Muscle of leg (tissue), 11 donors: ENCODE results near the gene RREB1. TPM values are rescaled to one million over a fixed set of nuclear protein-coding genes. Genes with fewer than 3 reads are reported as not detected.

ENCODE experiments used
- DNase-seq: peaks from one replicate; pipeline ENCODE4 v3.0.0; 2013
- H3K27ac ChIP-seq: one replicate; pipeline ENCODE4 v1.5.1; 2013; ENCODE audit warnings: mild to moderate bottlenecking, low read length, control low read depth
- H3K27me3 ChIP-seq: one replicate; pipeline ENCODE4 v1.6.1; 2013; ENCODE audit warnings: low read length; ENCODE audit not compliant: control insufficient read depth, insufficient read depth
- H3K36me3 ChIP-seq: one replicate; pipeline ENCODE4 v1.6.1; 2013; ENCODE audit warnings: low read length; ENCODE audit not compliant: control insufficient read depth, insufficient read depth
- H3K4me1 ChIP-seq: one replicate; pipeline ENCODE4 v1.6.1; 2013; ENCODE audit warnings: low read length; ENCODE audit not compliant: control insufficient read depth, insufficient read depth
- H3K4me3 ChIP-seq: one replicate; pipeline ENCODE4 v1.5.1; 2013; ENCODE audit warnings: low read length, control low read depth
- H3K9me3 ChIP-seq: replicated peaks from 2 replicates; pipeline ENCODE4 v1.6.1; 2013; ENCODE audit warnings: low read depth, low read length; ENCODE audit not compliant: control insufficient read depth
- WGBS: methylation state at CpG from one replicate; pipeline ENCODE4 v1.1.5; 2013; ENCODE audit warnings: missing lambda C conversion rate; ENCODE audit not compliant: insufficient coverage; 5-methylcytosine and 5-hydroxymethylcytosine counted together
- polyA plus RNA-seq, 8 donors: library from polyadenylated mRNA; unstranded; fragments of 120-200 nt; gene quantifications; one replicate each; pipeline versions ENCODE4 v1.2.1 to v1.2.3, GENCODE V29; 2013; ENCODE audit warnings: inconsistent platforms in 1 of 8, low replicate concordance in 1 of 8; ENCODE audit not compliant: insufficient read length in 8 of 8, insufficient read depth in 1 of 8
- total RNA-seq: library from RNA; stranded (reverse); fragments of 120-200 nt; gene quantifications from one replicate; pipeline ENCODE4 v1.2.4, GENCODE V29; 2013

The RREB1 gene
- total and polyA plus RNA-seq, 9 donors: 12.2 to 21.4 (median 19.0) TPM

GRCh38 chr6:7163661-7164071, 55.9 kb downstream of the RREB1 start:
- peaks cover 2% of the 10 kb centered on the region for H3K36me3 ChIP-seq
- no peak overlapping the region for H3K27ac ChIP-seq
- peaks cover 36% of the 10 kb centered on the region for H3K4me1 ChIP-seq
- WGBS: 80% methylated on average over 8 of the region's 12 CpGs
- H3K27me3 ChIP-seq: no peaks in the 10 kb centered on the region
- no peak for DNase-seq
- H3K9me3 ChIP-seq: no peaks in the 10 kb centered on the region
- H3K4me3 ChIP-seq: no peak overlapping the region

DNA sequence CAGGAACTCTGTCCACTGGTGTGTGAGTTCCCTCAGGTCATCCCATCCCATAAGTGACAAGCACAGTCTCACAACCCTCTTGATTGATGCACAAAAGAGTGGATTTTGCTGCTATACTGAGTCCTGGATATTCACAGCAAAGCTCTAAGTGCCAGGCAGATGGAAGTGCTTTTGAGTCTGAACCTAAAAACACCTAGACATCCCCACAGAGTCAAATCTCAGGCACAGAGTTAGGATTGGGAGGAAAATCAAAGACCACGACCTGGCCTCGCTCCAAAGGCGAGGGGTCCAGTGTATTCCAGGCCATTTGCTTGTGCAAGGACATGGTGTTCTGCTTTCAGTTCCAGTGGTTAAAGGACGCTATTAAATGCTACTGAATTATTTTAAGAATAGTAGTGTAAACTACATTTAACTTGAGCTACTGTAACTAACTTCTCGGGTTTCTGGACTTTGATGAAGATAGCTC, 56.8 kb downstream of the RREB1 start:
- Histone ChIP-seq H3K36me3 (peaks cover 2% of the 10 kb centered on the region), H3K4me1 (peaks cover 44% of the 10 kb centered on the region), H3K27ac (peak overlapping the region; percentile 53), H3K27me3 (no peaks in the 10 kb centered on the region), H3K9me3 (no peaks in the 10 kb centered on the region), H3K4me3 (no peak overlapping the region)
- WGBS: no CpG with 5 or more reads among the region's 5 CpGs
- no peak for DNase-seq

DNA sequence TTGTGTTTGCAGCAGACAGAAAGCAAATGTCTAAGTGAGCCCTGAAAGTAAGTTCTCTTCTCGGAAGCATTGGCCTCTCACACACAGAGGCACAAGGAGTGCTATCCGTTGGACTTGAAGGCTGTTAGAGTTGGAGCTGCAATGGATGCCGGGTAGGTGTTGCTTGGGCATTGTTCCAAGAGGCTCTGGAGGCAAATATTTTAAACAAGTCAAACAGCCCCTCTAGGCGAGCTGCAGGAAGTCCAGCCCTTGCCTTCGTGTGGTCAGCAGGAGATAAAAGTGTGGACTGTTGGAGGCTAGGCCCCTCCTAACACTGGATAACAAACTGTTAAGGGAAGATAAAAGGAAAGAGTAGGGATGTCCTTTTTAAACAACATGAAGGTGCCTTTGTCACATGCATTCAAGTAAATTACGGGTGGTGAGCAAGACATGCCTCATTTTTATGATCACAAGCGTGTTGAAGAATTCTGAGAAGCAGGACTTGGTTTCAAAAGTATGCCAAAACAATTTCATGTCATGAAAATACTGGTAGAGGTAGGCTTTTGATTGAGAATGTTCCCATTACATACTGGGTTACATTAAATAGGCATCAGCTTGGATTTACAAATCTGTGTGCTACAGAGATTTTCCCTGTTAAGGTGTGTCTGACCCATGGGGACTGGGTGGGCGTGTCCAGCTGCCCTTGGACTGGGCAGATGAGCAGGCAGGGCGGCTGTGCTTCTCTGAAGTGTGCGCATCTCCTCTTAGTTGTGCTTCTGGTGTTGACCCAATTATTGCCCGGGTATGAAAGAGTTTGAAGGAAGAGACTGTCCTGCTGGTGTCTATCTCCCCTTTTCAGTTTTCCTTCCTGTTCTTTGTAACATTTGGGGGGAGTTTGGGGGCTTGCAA, 57.5 kb downstream of the RREB1 start:
- DNase-seq: peak; percentile 45
- 67% methylated on average over 3 of the region's 11 CpGs for WGBS

DNA sequence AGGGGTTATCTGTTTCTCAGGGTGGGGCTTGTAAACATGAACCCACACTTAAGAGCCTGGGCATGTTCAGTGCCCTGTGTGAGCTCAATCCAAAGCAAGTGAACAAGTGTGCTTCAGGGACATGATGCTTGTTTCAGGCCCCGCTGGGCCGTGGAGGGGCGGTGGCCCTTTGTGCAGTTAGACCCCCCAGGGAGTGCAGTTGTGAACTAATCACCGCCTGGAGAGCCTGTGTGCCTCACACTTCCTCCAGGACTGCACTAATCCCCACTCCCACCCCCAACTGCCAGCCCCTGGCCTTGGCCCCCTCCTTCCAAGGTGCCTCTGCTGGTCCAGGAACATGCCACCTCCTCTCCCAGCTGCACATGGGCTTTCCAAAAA, 58.1 kb downstream of the RREB1 start:
- H3K9me3 ChIP-seq: no peaks in the 10 kb centered on the region
- WGBS: 61% methylated on average over 4 of the region's 4 CpGs
- peaks cover 57% of the 10 kb centered on the region for H3K4me1 ChIP-seq
- DNase-seq: no peak
- H3K36me3 ChIP-seq: peaks cover 2% of the 10 kb centered on the region
- no peaks in the 10 kb centered on the region for H3K27me3 ChIP-seq
- H3K4me3 ChIP-seq: no peak overlapping the region
- peak overlapping the region; percentile 84 for H3K27ac ChIP-seq

More for the DNA sequence above, 57.5 kb downstream of the RREB1 start:
- Histone ChIP-seq H3K36me3 (peaks cover 2% of the 10 kb centered on the region), H3K9me3 (no peaks in the 10 kb centered on the region), H3K27ac (peak overlapping the region; percentile 53), H3K4me3 (no peak overlapping the region), H3K4me1 (peaks cover 50% of the 10 kb centered on the region), H3K27me3 (no peaks in the 10 kb centered on the region)

- Histone ChIP-seq H3K4me1 (peaks cover 64% of the 10 kb centered on the region), H3K27ac (peak overlapping the region; percentile 84), H3K36me3 (peaks cover 2% of the 10 kb centered on the region), H3K9me3 (no peaks in the 10 kb centered on the region), H3K27me3 (no peaks in the 10 kb centered on the region), H3K4me3 (no peak overlapping the region)
- 87% methylated on average over 10 of the region's 19 CpGs for WGBS
- DNase-seq: peak; percentile 54
These were observed 58.9 kb downstream of the RREB1 start for GRCh38 chr6:7166410-7167293.

GRCh38 chr6:7169296-7169721, 61.5 kb downstream of the RREB1 start:
- H3K36me3 ChIP-seq: no peaks in the 10 kb centered on the region
- no peaks in the 10 kb centered on the region for H3K27me3 ChIP-seq
- peak; percentile 77 for DNase-seq
- peak overlapping the region; percentile 63 for H3K27ac ChIP-seq
- WGBS: 57% methylated on average over 1 of the region's 3 CpGs
- H3K4me1 ChIP-seq: peaks cover 83% of the 10 kb centered on the region
- no peaks in the 10 kb centered on the region for H3K9me3 ChIP-seq
- H3K4me3 ChIP-seq: no peak overlapping the region

DNA sequence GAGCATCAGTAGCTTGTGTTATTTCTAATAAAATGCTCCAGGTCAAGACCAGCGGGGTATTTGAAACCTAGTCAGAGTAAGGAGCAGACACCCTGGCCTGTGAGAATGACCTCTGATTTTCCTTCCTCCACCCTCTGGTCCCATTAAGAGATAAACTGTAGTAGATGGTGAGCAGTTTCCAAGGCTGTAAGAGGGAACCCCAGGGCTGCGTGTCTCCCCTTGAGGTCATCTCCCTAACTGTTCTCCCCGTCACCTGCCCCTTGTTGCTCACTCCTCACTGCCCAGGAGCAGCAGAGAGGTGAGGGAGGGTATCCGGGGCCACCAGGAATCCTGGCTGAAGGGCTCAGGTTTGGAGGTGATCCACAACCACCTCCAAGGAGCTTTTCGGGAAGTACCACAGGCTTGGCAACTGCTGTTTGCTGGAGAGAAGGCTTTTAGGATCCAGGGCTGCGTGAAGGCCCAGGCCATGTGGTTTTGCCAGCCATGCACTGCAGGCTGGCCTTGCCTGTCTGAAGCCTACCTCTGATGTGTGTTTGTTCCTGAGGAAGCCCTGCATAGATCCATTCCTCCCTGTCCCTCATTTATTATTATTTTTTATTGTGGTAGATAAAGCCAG, 62.5 kb downstream of the RREB1 start:
- Histone ChIP-seq H3K27me3 (no peaks in the 10 kb centered on the region), H3K9me3 (no peaks in the 10 kb centered on the region), H3K4me3 (no peak overlapping the region), H3K27ac (peak overlapping the region; percentile 63), H3K36me3 (no peaks in the 10 kb centered on the region), H3K4me1 (peaks cover 77% of the 10 kb centered on the region)
- DNase-seq: no peak
- WGBS: no CpG with 5 or more reads among the region's 6 CpGs

GRCh38 chr6:7171119-7171518, 63.4 kb downstream of the RREB1 start:
- Histone ChIP-seq H3K27me3 (no peaks in the 10 kb centered on the region), H3K4me1 (peaks cover 76% of the 10 kb centered on the region), H3K27ac (peak overlapping the region; percentile 63), H3K36me3 (no peaks in the 10 kb centered on the region), H3K4me3 (no peak overlapping the region), H3K9me3 (no peaks in the 10 kb centered on the region)
- no peak for DNase-seq
- WGBS: 79% methylated on average over 10 of the region's 10 CpGs

DNA sequence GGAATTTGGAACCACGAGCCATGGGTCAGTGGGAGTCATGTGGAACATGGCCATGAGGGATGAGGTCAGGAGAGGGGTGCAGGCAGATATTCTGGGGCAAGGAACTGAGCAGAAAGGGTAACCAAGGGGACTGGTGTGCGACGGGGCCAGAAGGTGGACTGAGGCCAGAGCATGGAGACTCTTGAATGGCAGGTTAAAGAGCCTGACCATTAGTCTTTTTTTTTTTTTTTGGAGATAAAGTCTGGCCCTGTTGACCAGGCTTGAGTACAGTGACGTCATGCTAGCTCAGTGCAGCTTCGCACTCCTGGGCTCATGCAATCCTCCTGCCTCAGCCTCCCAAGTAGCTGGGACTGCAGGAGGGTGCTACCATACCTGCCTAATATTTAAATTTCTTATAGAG, 64.0 kb downstream of the RREB1 start:
- peaks cover 71% of the 10 kb centered on the region for H3K4me1 ChIP-seq
- peak overlapping the region; percentile 43 for H3K27ac ChIP-seq
- no peak overlapping the region for H3K4me3 ChIP-seq
- no peaks in the 10 kb centered on the region for H3K9me3 ChIP-seq
- no peak for DNase-seq
- H3K27me3 ChIP-seq: no peaks in the 10 kb centered on the region
- peaks cover 2% of the 10 kb centered on the region for H3K36me3 ChIP-seq
- WGBS: 90% methylated on average over 4 of the region's 5 CpGs
